Activated CD4-positive, CD25-positive, alpha-beta regulatory T cell treated with anti-CD3 and anti-CD28 coated beads, Interleukin-2, amount 50 U/mL, for 24 hours (primary cell): ENCODE data around the gene A3GALT2.

ENCODE experiments used
- ATAC-seq, 2 donors: fragments of 150-1000 bp; cut with Tn5 transposase; one replicate each; pipeline ENCODE4 v1.10.0; 2021; ENCODE audit warnings: mild to moderate bottlenecking in 1 of 2, moderate library complexity in 1 of 2

A3GALT2 gene

DNA sequence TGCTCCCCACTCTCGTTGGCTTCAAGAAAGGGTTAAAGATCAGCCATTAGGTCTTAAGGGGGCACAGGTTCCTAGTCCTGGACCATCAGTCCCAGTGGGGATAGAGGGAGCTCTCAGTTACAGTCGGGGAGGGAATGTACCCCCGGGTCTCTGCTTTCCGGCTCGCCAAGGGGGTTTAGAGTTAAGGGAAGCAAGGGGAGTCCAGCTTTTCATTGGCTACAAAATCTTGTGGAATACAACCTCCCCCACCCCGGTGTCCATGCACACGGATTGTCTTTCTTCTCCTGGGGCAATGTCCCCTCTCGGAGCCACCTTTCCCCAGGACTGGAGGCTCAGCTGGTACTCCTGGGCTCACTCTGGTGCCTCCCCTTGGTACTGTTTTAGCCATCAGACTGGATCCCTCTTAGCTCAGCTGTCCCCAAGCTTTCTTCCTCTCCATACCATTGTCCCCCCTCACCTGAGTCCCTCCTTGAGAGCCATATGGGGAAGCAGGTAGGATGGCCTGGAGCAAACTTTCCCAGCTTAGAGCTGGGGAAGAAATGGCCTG, at the start of gene A3GALT2:
Gene A3GALT2 (minus strand): TSS at position 480 of the 547 bp plus-strand sequence. CDS start 0 bp downstream, at position 480.
- ATAC-seq: no peak

DNA sequence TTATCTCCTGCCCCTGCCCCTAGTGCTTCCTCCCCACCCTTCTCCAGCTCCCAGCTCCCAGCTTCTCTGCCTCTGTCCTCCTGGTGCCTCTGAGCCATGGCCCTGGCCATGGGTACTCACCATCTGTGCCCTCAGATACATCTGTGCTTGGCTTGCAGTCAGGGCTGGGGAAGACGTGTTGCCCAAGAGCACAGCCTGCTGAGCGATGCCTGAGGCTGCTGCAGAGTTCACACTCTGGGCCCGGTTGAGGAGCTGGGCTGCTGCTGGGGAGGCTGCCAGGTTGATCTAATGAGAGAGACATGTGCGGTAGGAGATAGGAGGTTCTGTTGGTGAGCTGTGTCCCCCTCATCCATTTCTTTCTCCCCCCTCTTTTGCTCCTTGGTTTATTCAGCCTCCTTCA, 49.4 kb upstream of the A3GALT2 start:
- no peak for ATAC-seq

DNA sequence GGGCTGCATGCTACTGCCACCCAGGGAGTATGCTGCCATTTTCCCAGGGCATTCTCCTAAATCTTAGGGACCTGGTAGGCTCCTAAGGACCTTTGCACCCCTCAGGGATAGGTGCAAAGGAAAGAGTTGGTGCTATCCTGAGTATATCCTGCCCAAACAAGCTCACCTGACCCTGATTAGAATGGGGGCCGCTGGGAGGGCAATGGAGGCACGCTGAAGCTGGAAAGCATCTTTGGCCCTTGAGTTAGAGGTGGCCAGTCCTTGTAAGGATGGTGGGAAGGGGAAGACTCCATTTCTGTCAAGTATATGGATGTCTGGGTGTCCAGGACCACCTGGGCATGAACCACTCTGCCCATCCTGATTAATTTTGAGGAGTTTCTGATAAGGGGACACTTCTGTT, 48.9 kb upstream of the A3GALT2 start:
- ATAC-seq: no peak

DNA sequence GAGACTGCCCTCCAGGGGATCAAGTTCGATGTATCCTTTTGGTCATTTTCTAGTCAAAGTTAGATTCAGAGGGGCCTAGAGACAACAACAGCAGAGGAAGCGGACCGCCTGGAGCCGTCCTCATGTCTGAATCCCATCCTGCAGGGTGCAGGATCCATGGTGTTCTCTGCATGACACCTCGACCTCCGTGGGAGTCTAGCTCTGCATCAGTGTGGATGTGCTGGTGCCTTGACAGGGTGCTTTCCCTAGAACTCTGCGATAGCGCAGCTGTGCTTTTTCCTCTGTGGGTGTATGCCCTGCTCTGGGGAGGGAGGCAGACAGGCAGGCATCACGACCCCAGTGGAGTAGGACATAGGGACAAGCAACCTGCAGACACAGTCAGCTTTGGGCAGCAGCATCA, 48.2 kb upstream of the A3GALT2 start:
- no peak for ATAC-seq

DNA sequence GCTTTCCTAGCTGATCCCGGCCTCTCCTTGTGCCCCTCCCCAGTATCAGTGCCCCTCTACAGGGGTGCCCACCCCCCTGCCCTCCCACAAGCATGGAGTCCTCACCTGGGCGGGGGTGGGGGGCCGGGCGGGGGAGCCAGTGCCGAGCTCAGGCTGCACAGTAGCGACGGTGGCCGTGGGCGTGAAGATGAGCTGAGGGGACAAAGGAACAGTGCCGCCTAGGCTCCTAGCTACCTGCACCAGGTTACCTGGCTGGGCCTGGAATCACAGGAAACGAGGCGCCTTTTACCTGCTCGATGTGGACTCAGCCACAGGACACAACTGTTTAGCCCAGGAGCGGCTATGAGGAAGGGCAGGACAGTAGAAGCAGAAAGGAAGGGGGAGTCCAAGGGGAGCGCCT, 47.5 kb upstream of the A3GALT2 start:
- no peak for ATAC-seq

DNA sequence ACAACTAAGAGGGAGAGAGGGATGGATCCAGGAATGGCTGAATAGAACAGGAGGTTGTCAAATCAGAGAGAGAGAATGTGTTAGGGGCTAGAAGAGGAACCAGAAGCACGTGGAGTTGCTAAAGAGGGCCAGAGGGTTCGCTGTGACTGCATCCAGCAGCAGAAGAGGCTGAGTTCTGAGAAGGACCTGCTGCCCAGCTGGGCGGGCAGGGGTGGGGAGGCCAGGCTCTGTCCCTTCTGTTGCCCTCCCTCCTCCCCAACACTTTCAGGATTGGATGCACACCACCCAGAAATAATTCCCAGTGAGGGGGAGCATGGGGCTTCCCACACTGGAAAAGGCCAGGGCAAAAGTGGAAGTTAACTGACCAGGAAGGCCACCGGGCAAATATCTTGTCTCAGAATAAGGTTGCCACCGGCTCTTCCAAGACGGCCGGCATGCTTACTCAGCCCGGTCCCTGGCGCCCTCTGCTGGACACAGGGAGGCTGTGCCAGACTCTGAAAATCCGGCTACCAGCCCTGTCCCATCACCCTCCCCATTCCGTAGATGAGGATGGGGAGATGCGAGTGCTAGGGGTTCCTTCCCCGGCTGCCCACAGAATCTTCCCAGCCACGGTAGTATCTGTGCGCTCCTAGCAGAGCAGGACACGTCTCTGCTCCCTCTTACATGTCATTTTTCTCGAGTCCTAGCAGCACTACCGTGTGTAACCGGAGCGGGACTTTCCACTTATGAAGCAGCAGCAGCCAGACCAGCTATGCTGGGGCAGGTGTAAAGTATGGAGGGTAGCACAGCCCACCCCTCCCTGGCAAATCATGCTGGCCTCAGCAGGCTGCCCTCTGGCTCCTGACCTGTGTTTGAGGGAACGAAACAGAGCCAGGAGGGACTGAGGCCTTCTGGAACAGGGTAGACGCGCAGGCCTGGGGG, 46.8 kb upstream of the A3GALT2 start:
- peak; percentile 87 to 88 for ATAC-seq

DNA sequence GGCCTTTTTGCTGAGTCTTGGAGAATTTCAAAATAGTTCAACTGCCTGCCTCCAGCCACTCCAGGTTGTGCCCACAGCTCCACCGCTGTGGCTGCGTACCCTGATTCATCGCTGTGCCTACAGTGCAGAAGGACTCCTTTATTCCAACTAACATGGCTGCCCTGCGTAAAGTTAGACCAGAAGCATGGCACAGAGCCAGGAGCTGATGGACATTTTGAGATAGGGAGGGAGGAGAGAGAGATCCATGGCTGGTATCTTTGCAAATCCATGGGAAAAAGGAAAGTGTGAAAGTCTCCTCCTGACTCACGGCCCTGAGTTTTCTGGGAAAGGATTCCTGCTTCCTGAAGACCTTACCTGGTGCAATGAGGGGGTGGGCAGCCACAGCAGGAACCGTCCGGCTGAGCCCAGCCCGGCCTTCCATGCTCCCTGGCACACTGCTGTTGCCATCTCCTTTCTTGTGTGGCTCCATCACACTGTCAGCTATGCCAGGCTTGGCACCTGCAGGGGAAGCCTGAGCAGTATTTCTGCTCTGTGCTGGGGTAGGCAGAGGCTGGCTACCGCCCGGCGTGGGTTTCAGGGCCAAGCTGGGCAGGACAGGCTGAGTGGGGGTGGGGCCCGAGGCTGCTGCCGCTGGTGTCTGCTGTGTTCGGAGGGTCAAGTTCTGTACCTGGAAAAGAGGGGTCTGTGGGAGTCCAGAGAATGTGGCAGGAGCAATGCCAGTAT, 46.0 kb upstream of the A3GALT2 start:
- no peak for ATAC-seq

DNA sequence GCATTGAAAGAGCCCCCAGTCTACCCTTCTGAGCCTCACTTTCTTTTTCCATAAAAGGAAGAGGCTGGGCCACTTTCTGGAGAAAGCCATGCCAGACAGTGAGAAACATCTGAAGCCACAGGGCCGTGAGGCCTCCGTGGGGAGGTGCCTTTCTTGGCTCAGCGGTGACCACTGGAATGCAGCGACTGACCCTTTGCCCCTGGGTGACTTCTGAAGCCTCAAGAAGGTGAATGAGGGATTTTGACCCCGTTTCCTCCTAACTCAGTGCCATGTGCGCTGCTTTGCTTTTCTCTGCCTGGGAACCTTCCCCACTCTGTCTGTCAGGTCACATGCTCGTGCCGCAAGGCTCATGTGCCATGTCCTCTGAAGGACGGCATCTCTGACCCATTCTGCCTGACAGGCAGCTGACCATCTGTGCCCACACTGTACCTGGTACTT, 44.7 kb upstream of the A3GALT2 start:
- ATAC-seq: no peak

DNA sequence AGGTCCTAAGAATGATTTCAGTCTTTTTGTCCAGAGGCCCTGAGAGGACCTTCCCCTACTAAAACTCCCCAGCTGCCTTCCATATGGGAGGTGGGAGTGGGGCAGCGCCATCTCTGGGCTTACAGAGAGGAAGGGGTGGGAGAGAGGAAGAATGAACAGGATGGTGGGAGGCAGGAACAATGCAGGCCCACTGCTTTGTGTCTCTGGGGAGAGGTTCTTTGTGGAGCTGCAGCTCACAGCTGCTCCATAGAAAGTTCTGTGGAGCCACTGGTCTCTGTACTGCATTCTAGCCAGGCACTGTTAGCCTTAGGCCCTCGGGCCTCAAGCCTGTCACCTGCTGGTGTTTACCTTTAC, 43.6 kb upstream of the A3GALT2 start:
- ATAC-seq: no peak

DNA sequence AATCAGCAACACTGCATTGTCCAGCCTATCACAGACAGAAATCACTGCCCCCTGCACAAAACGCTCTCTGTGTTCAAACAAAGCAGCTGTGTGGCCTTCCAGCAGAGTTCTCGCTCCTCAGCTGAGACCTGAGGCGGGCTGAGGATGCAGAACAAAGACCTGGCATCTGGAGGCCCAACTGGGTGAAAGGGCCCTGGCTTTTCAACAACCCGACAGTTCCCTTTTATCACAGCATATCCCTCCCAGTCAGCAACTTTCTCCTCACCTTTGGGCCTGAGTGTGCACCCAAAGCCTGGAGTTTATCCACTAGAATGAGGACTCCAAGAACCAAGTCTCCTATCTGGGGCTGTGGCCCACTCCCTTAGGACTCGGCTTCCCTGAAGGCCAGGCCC, 42.6 kb upstream of the A3GALT2 start:
- ATAC-seq: no peak

DNA sequence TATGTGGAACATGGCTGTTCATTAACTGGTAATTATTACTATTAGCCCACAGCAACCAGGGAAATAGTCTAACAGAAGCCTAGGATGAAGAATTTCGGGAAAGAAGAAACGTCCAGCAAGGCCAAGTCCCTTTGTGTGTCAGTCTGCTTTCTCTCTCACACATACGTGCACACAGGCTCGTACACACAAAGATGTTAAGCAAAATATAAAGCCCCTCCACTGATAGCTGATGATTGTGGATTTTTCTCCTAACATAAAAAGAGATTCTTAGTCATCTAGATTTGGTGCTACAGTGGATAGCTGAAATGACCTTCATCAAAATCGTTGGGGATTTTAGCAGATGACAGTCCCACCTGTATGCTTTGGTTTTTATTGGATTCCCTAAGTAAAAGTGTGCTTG, 42.1 kb upstream of the A3GALT2 start:
- no peak for ATAC-seq

DNA sequence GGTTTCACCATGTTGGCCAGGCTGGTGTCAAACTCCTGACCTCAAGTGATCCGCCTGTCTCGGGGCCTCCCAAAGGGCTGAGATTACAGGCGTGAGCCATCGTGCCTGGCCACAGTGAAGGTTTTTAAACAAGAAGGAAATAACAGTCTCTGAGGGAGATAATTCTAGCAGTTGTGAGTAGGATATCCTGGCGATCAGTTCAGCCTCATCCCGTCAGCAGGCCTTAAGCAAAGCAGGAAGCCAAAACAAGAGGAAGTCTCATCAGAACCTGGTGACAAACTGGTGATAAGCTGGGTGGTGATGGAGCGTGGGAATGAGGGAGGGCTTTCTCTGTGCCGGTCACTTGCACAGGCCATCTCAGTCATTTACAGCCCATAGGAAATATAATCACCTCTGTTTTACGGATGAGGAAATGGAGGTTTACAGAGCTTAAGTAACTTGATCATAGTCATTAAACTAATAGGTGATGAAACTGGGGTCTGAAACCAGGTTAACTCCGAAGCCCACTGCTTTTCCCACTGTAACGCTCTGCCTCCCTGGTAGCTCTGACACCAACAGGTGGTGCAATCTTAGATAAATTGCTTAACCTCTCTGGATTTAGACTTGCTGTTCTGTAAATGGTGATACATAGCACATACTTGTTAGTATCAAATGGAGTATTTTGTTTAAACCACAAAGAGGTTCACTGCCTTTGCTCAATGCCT, 40.8 kb upstream of the A3GALT2 start:
- no peak for ATAC-seq

DNA sequence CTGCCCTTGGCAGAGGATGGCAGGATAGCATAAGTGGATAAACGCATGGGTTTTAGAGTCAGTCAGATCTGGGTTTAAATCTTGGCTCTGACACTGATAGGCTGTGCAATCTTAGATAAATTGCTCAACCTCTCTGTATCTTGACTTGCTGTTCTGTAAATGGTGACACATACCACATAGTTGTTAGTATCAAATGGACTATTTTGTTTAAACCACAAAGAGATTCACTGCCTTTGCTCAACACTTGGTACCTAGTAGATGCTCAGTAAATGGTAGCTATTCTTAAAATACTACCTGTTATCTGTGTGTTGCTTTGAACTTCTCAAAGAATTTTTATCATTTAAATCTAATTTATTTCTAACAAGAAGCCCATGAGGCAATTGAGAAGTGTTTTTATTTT, 39.5 kb upstream of the A3GALT2 start:
- ATAC-seq: no peak

DNA sequence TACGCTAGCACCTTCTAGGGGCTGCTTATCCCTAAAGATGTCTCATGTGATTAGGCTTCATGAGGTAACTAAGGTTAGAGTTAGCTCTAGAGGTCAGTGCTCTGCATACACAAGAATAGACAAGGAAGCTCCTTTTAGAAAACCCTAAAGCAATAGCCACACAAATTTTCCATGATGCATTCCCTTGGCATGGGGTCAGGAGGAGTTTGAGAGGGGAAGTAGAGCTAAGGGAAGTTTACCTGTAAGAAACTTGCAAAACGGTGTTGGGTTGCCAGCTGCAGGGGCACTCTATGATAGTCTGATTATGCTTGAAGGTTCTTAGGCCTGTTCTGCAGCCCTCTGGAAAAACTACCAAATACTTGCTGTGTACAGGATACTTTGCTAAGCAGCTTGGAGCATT, 39.0 kb upstream of the A3GALT2 start:
- ATAC-seq: no peak

DNA sequence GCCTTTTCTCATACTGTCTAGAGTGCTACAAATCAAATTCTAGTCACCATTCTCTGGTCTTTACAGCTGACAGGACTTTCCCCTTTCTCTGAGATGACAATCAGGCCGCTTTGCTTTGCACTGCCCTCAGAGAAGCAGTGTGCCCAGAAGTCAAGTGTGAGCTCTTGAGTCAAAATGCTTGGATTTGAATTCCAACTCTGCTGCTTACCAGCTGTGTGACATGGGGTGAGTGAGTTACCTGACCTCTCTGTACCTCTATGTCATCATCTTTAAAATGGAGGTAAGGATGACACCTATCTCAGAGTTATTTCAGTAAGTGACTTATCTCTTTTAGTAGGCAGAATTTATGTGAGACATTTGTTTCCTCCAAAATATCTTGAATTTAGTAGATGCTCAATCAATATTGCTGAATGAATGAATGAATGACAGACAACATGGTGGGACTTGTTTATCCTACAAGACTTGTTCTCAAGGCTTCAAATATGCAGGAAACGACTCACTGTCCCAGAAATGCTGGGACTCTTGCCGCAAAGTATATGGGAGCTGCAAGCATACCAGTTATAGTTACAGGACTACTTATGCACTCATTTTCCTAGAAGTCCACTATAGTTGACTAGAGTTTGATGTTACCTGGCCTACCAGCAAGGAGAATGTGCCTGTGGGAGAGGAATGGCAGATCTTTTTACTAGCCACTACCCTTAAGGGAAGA, 38.1 kb upstream of the A3GALT2 start:
- no peak for ATAC-seq

DNA sequence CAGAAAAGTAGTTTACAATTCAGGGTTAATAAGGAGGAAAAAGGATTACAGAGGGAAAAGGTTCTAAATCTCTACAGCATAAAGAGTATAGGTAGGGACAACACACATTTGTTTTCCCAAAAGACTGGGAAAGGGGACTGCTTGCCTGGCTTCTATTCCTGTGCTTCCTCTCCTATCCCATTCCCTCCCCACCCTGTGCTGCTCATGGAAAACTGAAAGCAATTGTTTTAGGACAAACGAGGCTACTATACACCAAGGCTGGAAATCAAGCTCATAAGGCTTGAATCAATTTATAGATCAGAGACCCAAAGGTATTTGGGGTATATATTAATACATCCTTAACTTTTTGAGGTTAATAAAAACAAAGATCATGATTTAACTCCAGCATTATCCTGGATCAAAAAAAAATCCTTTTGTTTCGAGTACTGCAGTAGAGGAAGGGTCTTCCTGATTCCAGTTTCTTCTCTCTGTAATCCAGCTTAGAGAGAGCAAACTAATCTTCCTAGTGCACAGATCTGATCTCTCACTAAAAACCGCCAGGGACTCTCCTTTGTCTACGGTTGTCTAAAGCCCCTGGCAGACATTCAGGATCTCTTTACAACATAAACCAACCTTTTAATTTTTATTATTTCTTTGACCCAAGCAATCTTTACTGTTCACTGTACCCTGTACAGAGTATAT, 37.4 kb upstream of the A3GALT2 start:
- no peak for ATAC-seq

DNA sequence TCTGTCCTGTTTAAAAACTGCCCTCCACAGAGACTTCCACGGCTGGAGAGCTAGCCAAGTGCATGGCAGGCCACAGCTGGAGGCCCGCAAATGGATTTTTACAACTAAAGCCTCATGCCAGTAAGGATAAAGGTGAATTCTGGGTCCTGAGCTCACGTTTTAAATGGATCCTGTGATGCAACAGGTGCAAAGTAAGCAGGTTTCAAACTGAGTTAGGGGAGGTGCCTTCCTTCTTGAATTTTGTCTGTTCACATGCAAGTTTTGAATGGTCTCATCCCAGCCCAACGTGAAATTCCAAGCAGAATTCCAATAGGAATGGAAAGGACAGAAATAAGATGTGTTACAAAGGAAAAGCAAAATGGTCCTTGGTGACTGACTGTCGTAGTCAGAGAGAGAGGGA, 36.2 kb upstream of the A3GALT2 start:
- no peak for ATAC-seq

DNA sequence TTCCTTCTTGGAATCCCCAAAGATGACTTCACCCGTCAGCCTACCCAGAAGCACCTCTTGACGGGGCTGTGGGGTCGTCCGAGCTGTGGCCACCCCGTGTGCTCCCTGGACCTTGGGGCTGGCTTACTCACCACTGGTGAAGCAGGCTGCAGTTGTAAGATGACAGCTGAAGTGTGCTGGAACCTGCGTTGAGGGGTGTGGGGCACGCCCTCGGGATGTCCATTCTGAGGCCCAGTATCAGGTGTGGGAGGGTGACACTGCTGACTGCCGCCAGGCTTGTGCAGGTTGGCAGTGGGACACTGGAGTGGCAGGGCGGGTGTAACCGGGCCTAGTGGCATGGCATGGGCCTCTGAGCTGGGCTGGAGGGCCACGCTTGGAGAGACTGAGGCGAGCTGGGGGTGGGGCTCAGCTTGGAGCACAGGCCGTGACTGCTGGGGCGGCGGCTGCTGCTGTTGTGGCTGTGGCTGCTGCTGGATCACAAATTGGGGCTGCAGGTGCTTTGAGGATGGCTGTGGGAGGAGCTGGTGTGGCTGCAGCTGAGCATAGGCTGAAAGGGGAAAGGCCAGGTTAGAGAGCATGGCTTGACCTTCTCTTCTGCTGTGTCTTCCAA, 33.9 kb upstream of the A3GALT2 start:
- no peak for ATAC-seq

DNA sequence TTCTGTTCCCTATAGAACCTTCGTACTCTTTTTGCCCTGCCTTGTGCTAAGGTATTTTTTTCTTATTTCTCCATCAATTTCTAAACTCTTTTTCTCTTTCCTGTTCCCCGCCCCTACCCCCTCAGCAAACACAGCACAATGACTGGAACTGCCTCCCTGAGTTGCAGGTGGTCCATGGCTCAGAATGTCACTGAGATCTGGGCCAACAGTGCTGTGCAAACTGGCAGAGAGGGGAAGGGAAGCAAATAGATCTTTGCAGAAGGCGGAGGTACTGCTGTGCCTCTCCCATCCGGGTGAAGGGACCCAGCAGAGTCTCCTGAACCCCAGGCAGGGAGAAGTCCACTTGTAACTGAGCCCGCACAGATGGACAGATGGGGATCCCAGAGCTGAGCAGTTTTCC, 32.6 kb upstream of the A3GALT2 start:
- ATAC-seq: no peak

DNA sequence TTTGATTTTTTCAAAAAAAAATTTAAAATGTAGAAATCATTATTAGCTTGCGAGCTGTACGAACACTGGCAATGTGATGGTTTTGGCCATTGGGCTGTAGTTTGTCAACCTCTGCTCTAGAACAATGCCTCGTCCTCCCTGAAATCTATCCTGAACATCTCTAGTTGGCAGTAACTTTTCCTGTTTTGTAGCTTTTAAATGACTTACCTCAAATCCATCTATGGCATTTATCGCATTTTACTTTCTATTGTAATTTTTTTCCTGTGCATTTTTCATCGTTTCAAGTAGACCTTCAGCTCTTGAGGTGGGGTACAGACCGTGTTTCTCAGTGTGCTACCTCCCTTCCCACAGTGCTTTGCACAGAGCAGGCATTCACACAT, 30.4 kb upstream of the A3GALT2 start:
- ATAC-seq: no peak

DNA sequence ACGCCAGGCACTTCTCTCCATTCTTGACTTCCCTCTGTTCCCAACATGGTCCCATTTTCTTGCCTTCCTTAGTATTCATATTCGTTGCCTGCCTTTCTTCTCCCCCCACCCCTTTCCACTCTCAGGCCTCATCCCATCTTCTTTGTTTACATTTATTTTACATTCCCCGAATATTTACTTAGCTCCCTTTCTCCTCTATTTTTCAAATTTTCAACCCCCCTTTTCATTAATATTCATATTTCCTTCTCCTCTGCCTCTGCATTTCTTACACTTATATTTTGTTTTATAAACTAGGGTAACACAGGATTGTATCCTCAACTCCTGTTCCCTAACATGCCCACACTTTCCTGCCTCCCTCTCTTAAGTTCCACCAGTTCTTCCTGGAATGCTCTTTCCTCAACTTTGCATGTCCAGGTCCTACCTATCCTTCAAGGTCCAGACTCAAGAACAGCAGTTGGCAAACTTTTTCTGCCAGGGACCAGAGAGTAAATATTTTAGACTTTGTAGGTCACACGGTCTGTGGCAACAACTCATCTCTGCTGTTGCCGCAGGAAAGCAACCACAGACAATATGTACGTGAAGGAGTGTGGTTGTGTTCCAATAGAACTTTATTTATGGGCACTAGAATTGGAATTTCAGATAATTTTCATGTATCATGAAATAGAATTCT, 29.8 kb upstream of the A3GALT2 start:
- ATAC-seq: no peak
